GM08714 (cell line): ENCODE results near the gene TACR3.
"Not testable (repeated sequence)": the region's sequence is repeated elsewhere in the genome, so short reads cannot be mapped to it uniquely, and the experiment has no call there.

ENCODE experiments used
- H3K4me3 ChIP-seq: fragments of 200-500 bp; sonication (Bioruptor generic); 2 replicates; pipeline ENCODE4 v1.5.1; 2014; ENCODE audit warnings: mild to moderate bottlenecking, low read length, inconsistent platforms
- ZNF274 ChIP-seq: IDR thresholded peaks from 2 replicates; pipeline ENCODE4 v1.6.1; 2012; ENCODE audit warnings: mild to moderate bottlenecking, low read depth, low read length

TACR3 gene, protein sequence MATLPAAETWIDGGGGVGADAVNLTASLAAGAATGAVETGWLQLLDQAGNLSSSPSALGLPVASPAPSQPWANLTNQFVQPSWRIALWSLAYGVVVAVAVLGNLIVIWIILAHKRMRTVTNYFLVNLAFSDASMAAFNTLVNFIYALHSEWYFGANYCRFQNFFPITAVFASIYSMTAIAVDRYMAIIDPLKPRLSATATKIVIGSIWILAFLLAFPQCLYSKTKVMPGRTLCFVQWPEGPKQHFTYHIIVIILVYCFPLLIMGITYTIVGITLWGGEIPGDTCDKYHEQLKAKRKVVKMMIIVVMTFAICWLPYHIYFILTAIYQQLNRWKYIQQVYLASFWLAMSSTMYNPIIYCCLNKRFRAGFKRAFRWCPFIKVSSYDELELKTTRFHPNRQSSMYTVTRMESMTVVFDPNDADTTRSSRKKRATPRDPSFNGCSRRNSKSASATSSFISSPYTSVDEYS

DNA sequence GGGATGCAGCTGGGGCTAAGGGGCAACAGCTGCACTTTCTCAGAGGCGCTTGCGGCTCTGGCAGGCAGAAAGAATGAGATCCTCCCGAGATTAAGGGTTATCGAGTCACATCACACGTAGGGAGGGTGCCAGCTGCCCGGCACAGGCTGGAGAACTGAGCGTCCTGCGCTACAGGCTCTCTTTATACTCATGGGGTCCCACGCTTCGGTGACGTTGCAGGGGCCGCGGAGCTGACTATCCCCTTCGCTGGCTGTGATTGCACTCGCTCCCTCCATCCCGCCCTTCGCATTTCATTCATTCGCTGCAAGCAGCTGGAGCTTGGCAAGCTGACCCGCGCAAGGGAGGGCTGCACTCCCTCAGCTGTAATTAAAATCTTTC is at the start of gene TACR3:
TACR3 (minus strand) TSS at position 156 of the 378 bp plus-strand sequence. CDS start 310 bp downstream, outside the sequence.
- TF ChIP-seq ZNF274: no peak
- no peak within 1 kb of the TSS for H3K4me3 ChIP-seq

- no peak overlapping the region for H3K4me3 ChIP-seq
- no peak for TF ChIP-seq ZNF274
Measured at GRCh38 chr4:103757631-103758030, 37.8 kb upstream of the TACR3 start.

DNA sequence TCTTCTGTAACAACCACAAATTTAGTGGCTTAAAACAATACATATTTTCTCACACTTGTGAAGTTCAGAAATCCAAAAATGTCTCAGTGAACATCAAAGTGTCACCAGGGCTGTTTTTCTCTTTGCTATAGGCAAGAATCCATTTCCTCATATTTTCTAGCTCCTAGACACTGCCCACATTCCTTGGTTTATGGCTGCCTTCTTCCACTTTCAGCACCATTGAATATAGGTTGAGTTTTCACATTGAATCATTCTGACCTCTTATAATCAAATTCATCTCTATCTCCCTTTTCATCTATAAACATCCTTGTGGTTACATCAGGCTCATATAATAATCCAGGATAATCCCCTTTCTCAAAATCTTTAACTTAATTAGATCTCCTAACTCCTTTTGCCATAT is 37.0 kb upstream of the TACR3 start:
- H3K4me3 ChIP-seq: no peak overlapping the region
- no peak for TF ChIP-seq ZNF274

DNA sequence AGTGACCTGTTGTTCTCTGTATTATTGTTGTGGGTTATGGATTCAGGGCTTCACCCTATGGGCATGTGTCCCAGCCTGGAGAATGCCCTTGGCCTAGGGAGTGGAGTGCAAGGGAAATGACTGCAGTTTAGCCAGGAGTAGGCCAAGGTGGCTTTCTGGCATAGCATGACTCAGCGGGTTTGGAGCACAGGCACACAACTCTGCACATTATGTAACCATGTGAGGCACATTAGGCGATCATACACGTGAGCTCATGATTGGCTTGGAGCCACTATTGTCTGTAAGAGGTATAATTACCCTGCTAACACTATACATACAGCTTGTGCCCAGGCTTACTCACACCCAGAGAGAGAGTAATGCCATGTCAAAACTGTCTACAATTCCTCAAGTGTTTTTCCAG is 35.1 kb upstream of the TACR3 start:
- H3K4me3 ChIP-seq: no peak overlapping the region
- no peak for TF ChIP-seq ZNF274

DNA sequence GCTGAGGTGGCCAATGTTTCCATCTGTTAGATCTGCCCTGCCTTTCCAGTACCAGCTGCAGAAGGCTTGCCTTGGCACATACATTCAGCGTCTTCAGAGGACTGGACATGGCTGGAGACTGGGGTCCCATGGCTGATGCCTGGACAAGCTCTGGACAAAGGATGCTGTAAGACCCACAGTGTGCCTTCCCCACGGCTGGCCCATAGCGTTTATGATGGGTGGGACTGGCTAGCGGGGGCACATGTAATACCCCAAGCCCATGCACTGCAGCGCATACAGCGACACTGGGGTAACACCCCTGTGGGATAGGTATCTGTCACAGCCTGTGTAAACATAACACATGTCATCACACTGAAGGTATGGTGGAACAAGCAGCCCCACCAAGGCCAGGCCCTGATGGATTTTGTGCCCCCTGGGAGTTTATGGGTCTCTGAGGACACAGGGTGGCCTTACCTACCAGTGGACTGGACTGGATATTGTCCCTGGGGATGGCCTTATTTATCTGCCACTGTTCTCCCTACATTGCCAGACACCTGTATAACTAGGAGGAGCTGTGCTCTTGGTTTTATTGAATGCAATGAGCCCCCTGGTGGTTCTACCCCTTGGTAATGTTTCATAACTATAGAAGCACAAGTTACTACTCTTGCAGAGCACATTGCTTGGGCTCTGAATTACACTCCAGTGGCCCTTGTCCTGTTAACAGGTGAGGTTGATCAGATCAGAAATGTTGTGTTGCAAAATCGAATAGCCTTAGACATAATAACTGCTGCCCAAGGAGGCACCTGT is 34.3 kb upstream of the TACR3 start:
- no peak for TF ChIP-seq ZNF274
- no peak overlapping the region for H3K4me3 ChIP-seq

GRCh38 chr4:103723150-103723549 is 3.4 kb upstream of the TACR3 start:
- not testable (repeated sequence) for H3K4me3 ChIP-seq

DNA sequence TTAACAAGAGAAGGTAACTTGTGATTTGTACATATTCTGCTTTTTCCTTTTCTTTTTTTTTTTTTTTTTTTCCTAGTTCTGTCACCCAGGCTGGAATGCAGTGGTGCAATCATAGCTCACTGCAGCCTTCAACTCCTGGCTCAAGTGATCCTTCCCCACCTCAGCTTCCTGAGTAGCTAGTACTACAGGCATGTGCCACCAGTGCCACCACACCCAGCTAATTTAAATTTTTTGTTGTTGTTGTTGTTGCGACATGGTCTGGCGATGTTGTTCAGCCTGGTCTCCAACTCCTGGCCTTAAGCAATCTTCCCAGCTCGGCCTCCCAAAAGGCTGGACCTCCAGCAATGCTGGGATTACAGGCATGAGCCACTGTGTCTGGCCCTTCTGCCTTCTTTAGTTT is 1.5 kb upstream of the TACR3 start:
- no peak overlapping the region for H3K4me3 ChIP-seq
- no peak for TF ChIP-seq ZNF274

GRCh38 chr4:103720661-103721060 is 876 bp upstream of the TACR3 start:
- H3K4me3 ChIP-seq: no peak overlapping the region
- no peak for TF ChIP-seq ZNF274

DNA sequence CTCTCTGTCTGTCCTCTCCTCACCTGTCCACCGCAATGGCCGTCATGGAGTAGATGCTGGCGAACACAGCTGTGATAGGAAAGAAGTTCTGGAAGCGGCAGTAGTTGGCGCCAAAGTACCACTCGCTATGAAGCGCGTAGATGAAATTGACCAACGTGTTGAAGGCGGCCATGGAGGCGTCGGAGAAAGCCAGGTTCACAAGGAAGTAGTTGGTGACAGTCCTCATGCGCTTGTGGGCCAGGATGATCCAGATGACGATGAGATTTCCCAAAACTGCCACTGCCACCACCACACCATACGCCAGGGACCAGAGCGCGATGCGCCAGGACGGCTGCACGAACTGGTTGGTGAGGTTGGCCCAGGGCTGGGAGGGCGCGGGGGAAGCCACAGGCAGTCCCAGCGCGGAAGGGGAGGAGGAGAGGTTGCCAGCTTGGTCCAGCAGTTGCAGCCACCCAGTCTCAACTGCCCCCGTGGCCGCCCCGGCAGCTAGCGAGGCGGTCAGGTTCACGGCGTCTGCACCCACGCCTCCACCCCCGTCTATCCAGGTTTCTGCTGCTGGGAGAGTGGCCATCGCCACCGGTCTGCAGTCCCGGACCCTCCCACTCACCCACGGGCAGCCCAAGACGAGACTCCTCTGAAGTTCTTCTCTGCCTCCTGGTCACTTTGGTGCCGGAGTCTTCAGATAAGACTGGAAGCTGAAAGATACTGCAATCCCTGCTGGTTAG is 518 bp downstream of the TACR3 start:
- no peak overlapping the region for H3K4me3 ChIP-seq
- TF ChIP-seq ZNF274: no peak

- TF ChIP-seq ZNF274: no peak
- H3K4me3 ChIP-seq: no peak overlapping the region
Measured at GRCh38 chr4:103692615-103693014, 27.2 kb downstream of the TACR3 start.

DNA sequence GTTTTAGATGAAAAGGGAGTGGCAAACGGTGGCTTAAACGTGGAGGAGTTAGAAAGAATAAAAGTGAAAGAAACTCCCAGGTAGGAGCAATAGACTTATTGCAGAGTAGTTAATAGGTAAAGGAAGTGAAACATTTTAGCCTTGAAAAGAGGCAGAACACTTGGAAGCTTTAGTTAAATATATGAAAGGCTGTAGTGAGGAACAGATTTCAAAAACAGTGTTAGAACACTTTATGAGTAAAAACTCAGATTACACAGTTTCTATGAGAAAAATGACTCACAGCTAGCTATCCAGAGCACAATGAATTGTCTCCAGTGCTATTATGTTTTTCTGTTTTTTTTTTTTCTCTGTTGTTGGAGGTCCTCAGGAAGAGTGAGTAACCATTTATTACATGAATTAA is 45.8 kb downstream of the TACR3 start:
- no peak overlapping the region for H3K4me3 ChIP-seq
- no peak for TF ChIP-seq ZNF274

GRCh38 chr4:103666764-103667163 is 53.0 kb downstream of the TACR3 start:
- H3K4me3 ChIP-seq: not testable (repeated sequence)

DNA sequence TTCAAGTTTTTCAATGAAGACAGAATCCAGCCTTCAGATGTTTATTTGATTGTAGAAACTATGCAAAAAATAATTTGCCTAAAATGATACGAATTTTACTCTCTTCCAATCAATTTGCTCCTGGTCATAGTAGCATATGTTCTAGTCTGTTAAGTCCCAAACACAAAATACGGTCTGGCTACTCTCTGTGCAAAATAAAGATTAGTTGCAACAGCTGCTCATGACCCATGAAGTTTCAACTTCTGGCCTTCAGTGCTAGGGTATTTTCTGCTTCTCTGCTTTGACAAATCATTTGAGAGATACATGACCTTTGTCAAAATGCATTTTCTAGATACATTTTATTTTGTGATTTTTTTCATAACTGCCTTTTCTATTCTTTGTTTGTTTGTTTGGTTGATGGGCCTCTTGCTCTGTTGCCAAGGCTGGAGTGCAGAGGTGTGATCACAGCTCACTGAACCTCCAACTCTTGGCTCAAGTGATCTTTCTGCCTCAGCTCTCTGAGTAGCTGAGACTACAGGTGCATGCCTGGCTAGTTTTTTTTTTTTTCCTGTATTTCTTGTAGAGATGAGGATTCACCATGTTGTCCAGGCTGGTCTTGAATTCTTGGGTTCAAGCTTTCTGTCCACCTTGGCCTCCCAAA is 55.2 kb downstream of the TACR3 start:
- H3K4me3 ChIP-seq: no peak overlapping the region

DNA sequence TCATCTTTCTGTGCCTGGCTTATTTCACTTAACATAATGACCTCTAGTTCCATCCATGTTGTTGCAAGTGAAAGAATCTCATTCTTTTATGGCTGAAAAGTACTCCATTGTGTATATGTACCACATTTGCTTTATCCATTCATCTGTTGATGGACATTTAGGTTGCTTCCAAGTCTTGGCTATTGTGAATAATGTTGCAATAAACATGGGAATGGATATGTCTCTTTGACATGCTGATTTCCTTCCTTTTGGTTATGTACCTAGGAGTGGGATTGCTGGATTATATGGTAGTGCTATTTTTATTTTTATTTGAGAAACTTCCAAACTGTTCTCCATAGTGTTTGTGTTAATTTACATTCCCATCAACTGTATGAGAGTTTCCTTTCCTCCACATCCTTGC is 71.2 kb downstream of the TACR3 start:
- no peak for TF ChIP-seq ZNF274
- no peak overlapping the region for H3K4me3 ChIP-seq

More for the DNA sequence above, 55.2 kb downstream of the TACR3 start:
- TF ChIP-seq ZNF274: no peak
